GM23338 (cell line): Measurements from ENCODE around the gene PRR19. TPM values are rescaled to one million over a fixed set of nuclear protein-coding genes. Genes with fewer than 3 reads are reported as not detected.

ENCODE experiments used
- ATAC-seq: fragments of 200-7000 bp; cut with Tn5 transposase; 3 replicates; pipeline ENCODE4 v1.9.1; 2020
- DNase-seq: peaks from one replicate; pipeline ENCODE4 v3.0.0-alpha.2; 2015; ENCODE audit warnings: low spot score
- H2AFZ ChIP-seq: fragments of 200-600 bp; sonication (generic); 2 replicates; pipeline ENCODE4 v1.8.0; 2016; ENCODE audit warnings: antibody characterized with exemption, mild to moderate bottlenecking, moderate library complexity
- H3F3A ChIP-seq: fragments of 200-600 bp; sonication (generic); replicated peaks from 2 replicates; pipeline ENCODE4 v1.8.0; 2017; ENCODE audit warnings: antibody characterized with exemption, mixed run types, low read depth
- H3K27ac ChIP-seq: fragments of 200-600 bp; sonication (generic); 2 replicates; pipeline ENCODE4 v1.6.1; 2016; ENCODE audit warnings: low read depth
- H3K27me3 ChIP-seq: fragments of 200-600 bp; sonication (generic); 2 replicates; pipeline ENCODE4 v1.8.0; 2016; ENCODE audit warnings: mild to moderate bottlenecking, mixed run types, moderate library complexity; ENCODE audit not compliant: insufficient read depth
- H3K36me3 ChIP-seq: fragments of 200-600 bp; sonication (generic); 2 replicates; pipeline ENCODE4 v1.8.0; 2016; ENCODE audit warnings: mild to moderate bottlenecking; ENCODE audit not compliant: insufficient read depth
- H3K4me1 ChIP-seq: fragments of 200-600 bp; sonication (generic); 2 replicates; pipeline ENCODE4 v1.8.0; 2016; ENCODE audit warnings: mild to moderate bottlenecking, moderate library complexity; ENCODE audit not compliant: insufficient read depth
- H3K4me2 ChIP-seq: fragments of 200-600 bp; sonication (generic); 2 replicates; pipeline ENCODE4 v1.7.1; 2017; ENCODE audit warnings: mixed run types
- H3K4me3 ChIP-seq: fragments of 200-600 bp; sonication (generic); 2 replicates; pipeline ENCODE4 v1.6.1; 2016; ENCODE audit warnings: mixed run types
- H3K79me2 ChIP-seq: fragments of 200-600 bp; sonication (generic); replicated peaks from 2 replicates; pipeline ENCODE4 v1.8.0; 2017; ENCODE audit warnings: mild to moderate bottlenecking; ENCODE audit not compliant: insufficient read depth
- H3K9me2 ChIP-seq: fragments of 200-600 bp; sonication (generic); 2 replicates; pipeline ENCODE4 v1.8.0; 2017; ENCODE audit not compliant: insufficient read depth
- H4K20me1 ChIP-seq: fragments of 200-600 bp; sonication (generic); replicated peaks from 2 replicates; pipeline ENCODE4 v1.8.0; 2017; ENCODE audit warnings: mild to moderate bottlenecking; ENCODE audit not compliant: insufficient read depth
- H3K27ac Mint-ChIP-seq: 2 replicates; pipeline ENCODE4 v1.8.0; 2020; ENCODE audit warnings: inconsistent platforms, mild to moderate bottlenecking, moderate library complexity, mixed read lengths
- H3K27me3 Mint-ChIP-seq: 3 replicates; pipeline ENCODE4 v1.8.0; 2022; ENCODE audit warnings: low read depth, mild to moderate bottlenecking, moderate library complexity, mixed read lengths, inconsistent platforms; ENCODE audit not compliant: insufficient read depth, poor library complexity
- H3K36me3 Mint-ChIP-seq: 3 replicates; pipeline ENCODE4 v1.8.0; 2021; ENCODE audit warnings: low read depth, mild to moderate bottlenecking, inconsistent platforms, moderate library complexity, mixed read lengths
- H3K4me1 Mint-ChIP-seq: 3 replicates; pipeline ENCODE4 v1.8.0; 2020; ENCODE audit warnings: mild to moderate bottlenecking, inconsistent platforms, mixed read lengths
- H3K4me3 Mint-ChIP-seq: 3 replicates; pipeline ENCODE4 v1.8.0; 2021; ENCODE audit warnings: moderate library complexity, mild to moderate bottlenecking, inconsistent platforms, mixed read lengths
- H3K9me3 Mint-ChIP-seq: 3 replicates; pipeline ENCODE4 v1.8.0; 2020; ENCODE audit warnings: moderate library complexity, mild to moderate bottlenecking, inconsistent platforms, mixed read lengths
- CREB1 ChIP-seq: fragments of 250-450 bp; sonication (Bioruptor Pico); IDR thresholded peaks from 2 replicates; pipeline ENCODE4 v1.5.0; 2020; ENCODE audit warnings: low read depth, mild to moderate bottlenecking, moderate library complexity
- EZH2 ChIP-seq: fragments of 200-600 bp; sonication (generic); IDR thresholded peaks from one replicate; pipeline ENCODE4 v1.8.0; 2017; ENCODE audit warnings: antibody characterized with exemption, mild to moderate bottlenecking, low read depth; ENCODE audit not compliant: unreplicated experiment
- POLR2AphosphoS5 ChIP-seq: IDR thresholded peaks from 2 replicates; pipeline ENCODE4 v1.6.1; 2016; ENCODE audit warnings: antibody characterized with exemption, low read depth
- ZNF331 ChIP-seq: fragments of 250-450 bp; sonication (Bioruptor Pico); IDR thresholded peaks from 2 replicates; pipeline ENCODE4 v1.5.0; 2020; ENCODE audit warnings: low read depth, mild to moderate bottlenecking, moderate library complexity
- polyA plus RNA-seq: library from polyadenylated mRNA; unstranded; fragments of >200 nt; fragmentation: Nextera tagmentation; extraction: Ambion mirVana; gene quantifications from 2 replicates; pipeline ENCODE4 v1.2.1, GENCODE V29; 2016
- total RNA-seq: library from RNA; depleted of rRNA; stranded (reverse); fragments of >200 nt; shearing (Covaris generic); gene quantifications from 2 replicates; pipeline ENCODE4 v1.2.3, GENCODE V29; 2014
- TF ChIP-seq, protein P1 (sequence below): fragments of 250-450 bp; sonication (Bioruptor Pico); IDR thresholded peaks from 2 replicates; pipeline ENCODE4 v1.5.0; 2020; ENCODE audit warnings: mild to moderate bottlenecking, moderate library complexity
- TF ChIP-seq, protein P2 (sequence below): IDR thresholded peaks from one replicate; pipeline ENCODE4 v1.6.1; 2018; ENCODE audit warnings: antibody characterized with exemption; ENCODE audit not compliant: unreplicated experiment
- TF ChIP-seq, protein P3 (sequence below): IDR thresholded peaks from 2 replicates; pipeline ENCODE4 v1.6.1; 2016; ENCODE audit warnings: antibody characterized with exemption

The PRR19 gene
- total and polyA plus RNA-seq, 2 experiments from 2014 or later = 3.6 to 4.1 TPM

DNA sequence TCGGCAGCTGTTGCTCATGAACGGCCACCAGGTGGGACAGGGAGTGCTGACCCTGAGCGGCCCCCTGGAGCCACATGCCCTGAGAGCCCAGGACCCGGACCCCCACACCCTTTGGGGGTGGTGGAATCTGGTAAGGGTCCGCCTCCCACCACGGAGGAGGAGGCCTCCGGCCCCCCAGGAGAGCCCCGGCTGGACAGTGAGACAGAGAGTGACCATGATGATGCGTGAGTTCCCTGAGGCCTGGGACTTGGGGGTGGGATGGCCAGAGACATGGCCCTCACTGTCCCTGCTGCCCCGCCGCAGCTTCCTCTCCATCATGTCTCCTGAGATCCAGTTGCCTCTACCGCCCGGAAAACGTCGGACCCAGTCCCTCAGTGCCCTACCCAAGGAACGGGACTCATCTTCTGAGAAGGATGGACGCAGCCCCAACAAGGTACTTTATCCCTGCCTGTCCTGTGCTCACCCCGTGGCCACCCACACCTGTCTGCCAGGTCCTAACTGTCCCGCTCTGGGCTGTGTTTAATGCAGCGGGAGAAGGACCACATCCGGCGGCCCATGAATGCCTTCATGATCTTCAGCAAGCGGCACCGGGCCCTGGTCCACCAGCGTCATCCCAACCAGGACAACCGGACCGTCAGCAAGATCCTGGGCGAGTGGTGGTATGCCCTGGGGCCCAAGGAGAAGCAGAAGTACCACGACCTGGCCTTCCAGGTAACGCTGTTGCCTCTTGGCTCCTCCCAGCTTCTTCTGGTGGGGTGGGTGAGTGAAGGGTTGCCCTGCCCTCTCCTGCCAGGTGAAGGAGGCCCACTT lies 14.7 kb upstream of the PRR19 start (continued):
- TF ChIP-seq, protein P1, sequence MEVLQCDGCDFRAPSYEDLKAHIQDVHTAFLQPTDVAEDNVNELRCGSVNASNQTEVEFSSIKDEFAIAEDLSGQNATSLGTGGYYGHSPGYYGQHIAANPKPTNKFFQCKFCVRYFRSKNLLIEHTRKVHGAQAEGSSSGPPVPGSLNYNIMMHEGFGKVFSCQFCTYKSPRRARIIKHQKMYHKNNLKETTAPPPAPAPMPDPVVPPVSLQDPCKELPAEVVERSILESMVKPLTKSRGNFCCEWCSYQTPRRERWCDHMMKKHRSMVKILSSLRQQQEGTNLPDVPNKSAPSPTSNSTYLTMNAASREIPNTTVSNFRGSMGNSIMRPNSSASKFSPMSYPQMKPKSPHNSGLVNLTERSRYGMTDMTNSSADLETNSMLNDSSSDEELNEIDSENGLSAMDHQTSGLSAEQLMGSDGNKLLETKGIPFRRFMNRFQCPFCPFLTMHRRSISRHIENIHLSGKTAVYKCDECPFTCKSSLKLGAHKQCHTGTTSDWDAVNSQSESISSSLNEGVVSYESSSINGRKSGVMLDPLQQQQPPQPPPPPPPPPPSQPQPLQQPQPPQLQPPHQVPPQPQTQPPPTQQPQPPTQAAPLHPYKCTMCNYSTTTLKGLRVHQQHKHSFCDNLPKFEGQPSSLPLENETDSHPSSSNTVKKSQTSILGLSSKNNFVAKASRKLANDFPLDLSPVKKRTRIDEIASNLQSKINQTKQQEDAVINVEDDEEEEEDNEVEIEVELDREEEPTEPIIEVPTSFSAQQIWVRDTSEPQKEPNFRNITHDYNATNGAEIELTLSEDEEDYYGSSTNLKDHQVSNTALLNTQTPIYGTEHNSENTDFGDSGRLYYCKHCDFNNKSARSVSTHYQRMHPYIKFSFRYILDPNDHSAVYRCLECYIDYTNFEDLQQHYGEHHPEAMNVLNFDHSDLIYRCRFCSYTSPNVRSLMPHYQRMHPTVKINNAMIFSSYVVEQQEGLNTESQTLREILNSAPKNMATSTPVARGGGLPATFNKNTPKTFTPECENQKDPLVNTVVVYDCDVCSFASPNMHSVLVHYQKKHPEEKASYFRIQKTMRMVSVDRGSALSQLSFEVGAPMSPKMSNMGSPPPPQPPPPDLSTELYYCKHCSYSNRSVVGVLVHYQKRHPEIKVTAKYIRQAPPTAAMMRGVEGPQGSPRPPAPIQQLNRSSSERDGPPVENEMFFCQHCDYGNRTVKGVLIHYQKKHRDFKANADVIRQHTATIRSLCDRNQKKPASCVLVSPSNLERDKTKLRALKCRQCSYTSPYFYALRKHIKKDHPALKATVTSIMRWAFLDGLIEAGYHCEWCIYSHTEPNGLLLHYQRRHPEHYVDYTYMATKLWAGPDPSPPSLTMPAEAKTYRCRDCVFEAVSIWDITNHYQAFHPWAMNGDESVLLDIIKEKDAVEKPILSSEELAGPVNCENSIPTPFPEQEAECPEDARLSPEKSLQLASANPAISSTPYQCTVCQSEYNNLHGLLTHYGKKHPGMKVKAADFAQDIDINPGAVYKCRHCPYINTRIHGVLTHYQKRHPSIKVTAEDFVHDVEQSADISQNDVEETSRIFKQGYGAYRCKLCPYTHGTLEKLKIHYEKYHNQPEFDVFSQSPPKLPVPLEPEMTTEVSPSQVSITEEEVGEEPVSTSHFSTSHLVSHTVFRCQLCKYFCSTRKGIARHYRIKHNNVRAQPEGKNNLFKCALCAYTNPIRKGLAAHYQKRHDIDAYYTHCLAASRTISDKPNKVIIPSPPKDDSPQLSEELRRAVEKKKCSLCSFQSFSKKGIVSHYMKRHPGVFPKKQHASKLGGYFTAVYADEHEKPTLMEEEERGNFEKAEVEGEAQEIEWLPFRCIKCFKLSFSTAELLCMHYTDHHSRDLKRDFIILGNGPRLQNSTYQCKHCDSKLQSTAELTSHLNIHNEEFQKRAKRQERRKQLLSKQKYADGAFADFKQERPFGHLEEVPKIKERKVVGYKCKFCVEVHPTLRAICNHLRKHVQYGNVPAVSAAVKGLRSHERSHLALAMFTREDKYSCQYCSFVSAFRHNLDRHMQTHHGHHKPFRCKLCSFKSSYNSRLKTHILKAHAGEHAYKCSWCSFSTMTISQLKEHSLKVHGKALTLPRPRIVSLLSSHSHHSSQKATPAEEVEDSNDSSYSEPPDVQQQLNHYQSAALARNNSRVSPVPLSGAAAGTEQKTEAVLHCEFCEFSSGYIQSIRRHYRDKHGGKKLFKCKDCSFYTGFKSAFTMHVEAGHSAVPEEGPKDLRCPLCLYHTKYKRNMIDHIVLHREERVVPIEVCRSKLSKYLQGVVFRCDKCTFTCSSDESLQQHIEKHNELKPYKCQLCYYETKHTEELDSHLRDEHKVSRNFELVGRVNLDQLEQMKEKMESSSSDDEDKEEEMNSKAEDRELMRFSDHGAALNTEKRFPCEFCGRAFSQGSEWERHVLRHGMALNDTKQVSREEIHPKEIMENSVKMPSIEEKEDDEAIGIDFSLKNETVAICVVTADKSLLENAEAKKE = no peak
- TF ChIP-seq, protein P2, sequence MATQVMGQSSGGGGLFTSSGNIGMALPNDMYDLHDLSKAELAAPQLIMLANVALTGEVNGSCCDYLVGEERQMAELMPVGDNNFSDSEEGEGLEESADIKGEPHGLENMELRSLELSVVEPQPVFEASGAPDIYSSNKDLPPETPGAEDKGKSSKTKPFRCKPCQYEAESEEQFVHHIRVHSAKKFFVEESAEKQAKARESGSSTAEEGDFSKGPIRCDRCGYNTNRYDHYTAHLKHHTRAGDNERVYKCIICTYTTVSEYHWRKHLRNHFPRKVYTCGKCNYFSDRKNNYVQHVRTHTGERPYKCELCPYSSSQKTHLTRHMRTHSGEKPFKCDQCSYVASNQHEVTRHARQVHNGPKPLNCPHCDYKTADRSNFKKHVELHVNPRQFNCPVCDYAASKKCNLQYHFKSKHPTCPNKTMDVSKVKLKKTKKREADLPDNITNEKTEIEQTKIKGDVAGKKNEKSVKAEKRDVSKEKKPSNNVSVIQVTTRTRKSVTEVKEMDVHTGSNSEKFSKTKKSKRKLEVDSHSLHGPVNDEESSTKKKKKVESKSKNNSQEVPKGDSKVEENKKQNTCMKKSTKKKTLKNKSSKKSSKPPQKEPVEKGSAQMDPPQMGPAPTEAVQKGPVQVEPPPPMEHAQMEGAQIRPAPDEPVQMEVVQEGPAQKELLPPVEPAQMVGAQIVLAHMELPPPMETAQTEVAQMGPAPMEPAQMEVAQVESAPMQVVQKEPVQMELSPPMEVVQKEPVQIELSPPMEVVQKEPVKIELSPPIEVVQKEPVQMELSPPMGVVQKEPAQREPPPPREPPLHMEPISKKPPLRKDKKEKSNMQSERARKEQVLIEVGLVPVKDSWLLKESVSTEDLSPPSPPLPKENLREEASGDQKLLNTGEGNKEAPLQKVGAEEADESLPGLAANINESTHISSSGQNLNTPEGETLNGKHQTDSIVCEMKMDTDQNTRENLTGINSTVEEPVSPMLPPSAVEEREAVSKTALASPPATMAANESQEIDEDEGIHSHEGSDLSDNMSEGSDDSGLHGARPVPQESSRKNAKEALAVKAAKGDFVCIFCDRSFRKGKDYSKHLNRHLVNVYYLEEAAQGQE = no peak

DNA sequence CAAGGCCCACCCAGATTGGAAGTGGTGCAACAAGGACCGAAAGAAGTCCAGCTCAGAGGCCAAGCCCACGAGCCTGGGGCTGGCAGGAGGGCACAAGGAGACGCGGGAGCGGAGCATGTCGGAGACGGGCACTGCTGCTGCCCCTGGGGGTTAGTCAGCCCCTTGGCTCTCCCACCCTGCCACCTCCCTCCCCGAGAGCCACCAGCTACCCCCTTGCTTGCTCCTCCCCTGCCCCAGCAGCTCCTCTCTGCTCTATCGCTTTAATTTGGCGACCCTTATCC lies 14.2 kb upstream of the PRR19 start:
- peaks cover 23% of the 10 kb centered on the region for H3K36me3 Mint-ChIP-seq
- H4K20me1 ChIP-seq = peaks cover 4% of the 10 kb centered on the region; the same call in 1 of the 2 replicates
- H3K27ac Mint-ChIP-seq = no peak overlapping the region
- no peaks in the 10 kb centered on the region for H3K27me3 ChIP-seq
- H3K9me2 ChIP-seq = no peaks in the 10 kb centered on the region
- H2AFZ ChIP-seq = no peak overlapping the region
- H3F3A ChIP-seq = peaks cover 13% of the 10 kb centered on the region; the same call in 1 of the 2 replicates
- H3K27ac ChIP-seq = no peak overlapping the region
- peaks cover 15% of the 10 kb centered on the region for H3K27me3 Mint-ChIP-seq
- no peak overlapping the region for H3K4me3 ChIP-seq
- H3K4me2 ChIP-seq = no peak overlapping the region
- peaks cover 20% of the 10 kb centered on the region for H3K79me2 ChIP-seq
- H3K36me3 ChIP-seq = peaks cover 4% of the 10 kb centered on the region; the same call in 1 of the 2 replicates
- DNase-seq = no peak
- no peak overlapping the region for H3K4me3 Mint-ChIP-seq
- H3K9me3 Mint-ChIP-seq = no peaks in the 10 kb centered on the region
- ATAC-seq = no peak
- H3K4me1 Mint-ChIP-seq = peaks cover 26% of the 10 kb centered on the region
- peaks cover 12% of the 10 kb centered on the region; the same call in 1 of the 2 replicates for H3K4me1 ChIP-seq
- TF ChIP-seq ZNF331 (CRISPR knock-in tag) (no peak), POLR2AphosphoS5 (no peak), CREB1 (no peak), EZH2 (no peak)
- TF ChIP-seq, protein P2 = no peak
- TF ChIP-seq, protein P3, sequence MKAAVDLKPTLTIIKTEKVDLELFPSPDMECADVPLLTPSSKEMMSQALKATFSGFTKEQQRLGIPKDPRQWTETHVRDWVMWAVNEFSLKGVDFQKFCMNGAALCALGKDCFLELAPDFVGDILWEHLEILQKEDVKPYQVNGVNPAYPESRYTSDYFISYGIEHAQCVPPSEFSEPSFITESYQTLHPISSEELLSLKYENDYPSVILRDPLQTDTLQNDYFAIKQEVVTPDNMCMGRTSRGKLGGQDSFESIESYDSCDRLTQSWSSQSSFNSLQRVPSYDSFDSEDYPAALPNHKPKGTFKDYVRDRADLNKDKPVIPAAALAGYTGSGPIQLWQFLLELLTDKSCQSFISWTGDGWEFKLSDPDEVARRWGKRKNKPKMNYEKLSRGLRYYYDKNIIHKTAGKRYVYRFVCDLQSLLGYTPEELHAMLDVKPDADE = no peak
